ENCODE data around the gene SELENON.

DNA sequence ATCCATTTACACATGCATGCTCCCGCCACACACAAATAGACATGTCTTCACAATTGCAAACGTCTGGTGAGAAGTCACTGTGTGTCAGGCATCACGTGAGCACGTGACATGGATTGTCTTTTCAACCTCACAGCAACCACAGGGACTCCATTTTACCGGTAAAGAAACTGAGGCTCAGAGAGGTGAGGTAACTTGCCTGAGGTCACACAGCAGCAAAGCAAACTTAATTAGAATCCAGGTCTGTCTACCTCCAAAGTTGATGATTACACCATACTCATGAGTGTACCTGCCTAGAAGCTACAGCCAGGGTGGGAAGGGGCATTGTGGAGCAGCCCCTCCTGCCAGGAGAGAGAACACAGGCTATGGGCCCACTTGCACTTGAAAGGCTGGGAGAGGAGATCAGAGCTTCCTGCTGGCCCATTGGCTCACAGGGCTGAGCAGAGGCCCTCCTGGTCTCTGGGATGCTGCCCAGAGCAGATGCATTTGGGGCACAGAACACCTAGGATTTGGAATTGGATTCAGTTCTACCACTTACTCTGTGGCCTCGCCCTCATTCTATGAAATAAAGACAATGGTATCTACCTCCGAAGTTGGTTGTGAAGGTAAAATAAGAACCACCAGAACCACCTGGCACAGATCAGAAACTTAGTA is 44.4 kb upstream of the SELENON start:
- TF ChIP-seq MYC (CRISPR knock-in tag; IDR thresholded peaks at IDR 0.05; ENCODE audit: borderline replicate concordance) (no peak), ZNF331 (CRISPR knock-in tag; IDR thresholded peaks at IDR 0.05) (no peak)
